ENCODE measurements around the gene FAM98A. TPM values are rescaled to one million over a fixed set of nuclear protein-coding genes. Genes with fewer than 3 reads are reported as not detected.

The FAM98A gene
- total and polyA plus RNA-seq, 9 of the 15 experiments (the other 6 are each of a cell fraction or from before 2014, with no cell fraction given), result 16.5 to 238 (median 44.6) TPM

DNA sequence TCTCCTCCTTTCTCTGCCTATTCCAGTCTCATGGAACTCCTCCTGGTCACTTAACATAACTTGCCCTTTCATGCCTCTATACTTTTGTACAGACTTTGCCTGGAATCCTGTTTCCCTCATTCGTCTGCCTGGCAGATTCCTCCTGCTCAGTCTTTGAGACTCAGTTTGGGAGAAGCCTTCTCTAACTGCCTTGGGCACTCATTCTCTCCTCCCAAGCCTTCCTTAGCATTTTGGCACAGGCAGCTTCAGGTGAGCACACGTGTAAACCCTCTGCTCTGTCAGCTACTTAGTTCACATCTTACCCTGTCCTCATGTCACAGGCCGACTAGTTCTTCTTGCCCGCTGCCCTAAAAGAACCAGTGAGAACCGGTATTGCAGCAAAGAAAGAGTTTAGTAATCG, 6.0 kb upstream of the FAM98A start:
- Histone ChIP-seq H3K9me1 (ENCODE audit: control insufficient read depth, insufficient read depth, low read length) (no peaks in the 10 kb centered on the region), H2AFZ (ENCODE audit: low read depth, low read length) (no peak overlapping the region), H3K27me3 (ENCODE audit: control insufficient read depth in 2 of 2, insufficient read depth in 2 of 2, low read length in 2 of 2) (no peaks in the 10 kb centered on the region), H3K9ac (ENCODE audit: insufficient read depth in 1 of 2, low read depth in 2 of 2, low read length in 2 of 2) (no peak overlapping the region), H3K4me3 (no peak overlapping the region), H3K36me3 (ENCODE audit: control insufficient read depth, insufficient read depth, low read length) (no peaks in the 10 kb centered on the region), H3K27ac (ENCODE audit: extremely low read depth, low read depth, low read length) (no peak overlapping the region), H3K4me2 (ENCODE audit: insufficient read depth, low read length) (no peak overlapping the region), H3K4me1 (replicated peaks in 1 of 2; ENCODE audit: control insufficient read depth in 2 of 2, insufficient read depth in 2 of 2, low read length in 2 of 2) (no peaks in the 10 kb centered on the region), H4K20me1 (replicated peaks; ENCODE audit: control insufficient read depth, insufficient read depth, low read length) (no peaks in the 10 kb centered on the region), H3K79me2 (ENCODE audit: control insufficient read depth, insufficient read depth, low read length) (no peaks in the 10 kb centered on the region), H3K9me3 (replicated peaks; ENCODE audit: control insufficient read depth, insufficient read depth, low read depth, low read length) (no peaks in the 10 kb centered on the region)
- in situ Hi-C loops (cut with MboI) (no loop called here), intact Hi-C loops (cut with micrococcal nuclease) (no loop called here)
- BruUV-seq (replicated peaks), result no TSS peak
- FAIRE-seq, result no peak
- no peak for DNase-seq (ENCODE audit: extremely low read depth in 1 of 4, low spot score in 3 of 4)
- CTCF ChIA-PET (ENCODE audit: low intra/inter-chr PET ratio), result no interaction called here
- POLR2A ChIA-PET, result no interaction called here
- TF ChIP-seq SMAD4 (CRISPR knock-in tag; conservative IDR thresholded peaks at IDR 0.05), result no peak
- TF ChIP-seq, protein P1, sequence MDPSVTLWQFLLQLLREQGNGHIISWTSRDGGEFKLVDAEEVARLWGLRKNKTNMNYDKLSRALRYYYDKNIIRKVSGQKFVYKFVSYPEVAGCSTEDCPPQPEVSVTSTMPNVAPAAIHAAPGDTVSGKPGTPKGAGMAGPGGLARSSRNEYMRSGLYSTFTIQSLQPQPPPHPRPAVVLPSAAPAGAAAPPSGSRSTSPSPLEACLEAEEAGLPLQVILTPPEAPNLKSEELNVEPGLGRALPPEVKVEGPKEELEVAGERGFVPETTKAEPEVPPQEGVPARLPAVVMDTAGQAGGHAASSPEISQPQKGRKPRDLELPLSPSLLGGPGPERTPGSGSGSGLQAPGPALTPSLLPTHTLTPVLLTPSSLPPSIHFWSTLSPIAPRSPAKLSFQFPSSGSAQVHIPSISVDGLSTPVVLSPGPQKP (CRISPR knock-in tag; IDR thresholded peaks at IDR 0.05), result no peak
- TF ChIP-seq, protein P2, sequence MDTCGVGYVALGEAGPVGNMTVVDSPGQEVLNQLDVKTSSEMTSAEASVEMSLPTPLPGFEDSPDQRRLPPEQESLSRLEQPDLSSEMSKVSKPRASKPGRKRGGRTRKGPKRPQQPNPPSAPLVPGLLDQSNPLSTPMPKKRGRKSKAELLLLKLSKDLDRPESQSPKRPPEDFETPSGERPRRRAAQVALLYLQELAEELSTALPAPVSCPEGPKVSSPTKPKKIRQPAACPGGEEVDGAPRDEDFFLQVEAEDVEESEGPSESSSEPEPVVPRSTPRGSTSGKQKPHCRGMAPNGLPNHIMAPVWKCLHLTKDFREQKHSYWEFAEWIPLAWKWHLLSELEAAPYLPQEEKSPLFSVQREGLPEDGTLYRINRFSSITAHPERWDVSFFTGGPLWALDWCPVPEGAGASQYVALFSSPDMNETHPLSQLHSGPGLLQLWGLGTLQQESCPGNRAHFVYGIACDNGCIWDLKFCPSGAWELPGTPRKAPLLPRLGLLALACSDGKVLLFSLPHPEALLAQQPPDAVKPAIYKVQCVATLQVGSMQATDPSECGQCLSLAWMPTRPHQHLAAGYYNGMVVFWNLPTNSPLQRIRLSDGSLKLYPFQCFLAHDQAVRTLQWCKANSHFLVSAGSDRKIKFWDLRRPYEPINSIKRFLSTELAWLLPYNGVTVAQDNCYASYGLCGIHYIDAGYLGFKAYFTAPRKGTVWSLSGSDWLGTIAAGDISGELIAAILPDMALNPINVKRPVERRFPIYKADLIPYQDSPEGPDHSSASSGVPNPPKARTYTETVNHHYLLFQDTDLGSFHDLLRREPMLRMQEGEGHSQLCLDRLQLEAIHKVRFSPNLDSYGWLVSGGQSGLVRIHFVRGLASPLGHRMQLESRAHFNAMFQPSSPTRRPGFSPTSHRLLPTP (IDR thresholded peaks at IDR 0.05; ENCODE audit: borderline replicate concordance, extremely low read depth, insufficient read length), result no peak
- ATAC-seq, result no peak
- WGBS (ENCODE audit: insufficient coverage, low coverage, missing lambda C conversion rate), result 23% methylated on average over 6 of the region's 6 CpGs
